ENCODE measurements around the gene HDDC2.

GRCh38 chr6:125316621-125317020 is 14.9 kb upstream of the HDDC2 start:
- no peak for TF ChIP-seq REST (IDR thresholded peaks at IDR 0.05; ENCODE audit: low read depth)
- no peak for TF ChIP-seq CTCF (IDR thresholded peaks at IDR 0.05 in 2 of 3, conservative IDR thresholded peaks at IDR 0.05 in 1 of 3; ENCODE audit: borderline replicate concordance in 1 of 3, insufficient read depth in 1 of 3, low read depth in 2 of 3, low read length in 2 of 3)
- TF ChIP-seq SIN3A (IDR thresholded peaks at IDR 0.05; ENCODE audit: low read depth) = no peak
- TF ChIP-seq SRF (IDR thresholded peaks at IDR 0.05; ENCODE audit: low read depth) = no peak
- TF ChIP-seq ATF3 (IDR thresholded peaks at IDR 0.05) = no peak
- TF ChIP-seq ZBTB33 (IDR thresholded peaks at IDR 0.05; ENCODE audit: extremely low read depth, insufficient replicate concordance, low read length) = no peak
- TF ChIP-seq RAD21 (IDR thresholded peaks at IDR 0.05; ENCODE audit: low read depth) = no peak
- no peak for TF ChIP-seq POLR2AphosphoS5 (IDR thresholded peaks at IDR 0.05; ENCODE audit: low read depth, low read length)
- TF ChIP-seq EZH2 (IDR thresholded peaks at IDR 0.05) = no peak
- no peak for TF ChIP-seq ZNF274 (IDR thresholded peaks at IDR 0.05; ENCODE audit: low read depth, low read length)
- TF ChIP-seq JUND (IDR thresholded peaks at IDR 0.05) = no peak

Measured in HCT116 (cell line).